Cortex of kidney (tissue), 1 donor: ENCODE data around the gene CMIP.

Experiments
- DNase-seq: peaks from one replicate; lab custom pipeline; 2025; lab: John Stamatoyannopoulos, UW

Gene CMIP

DNA sequence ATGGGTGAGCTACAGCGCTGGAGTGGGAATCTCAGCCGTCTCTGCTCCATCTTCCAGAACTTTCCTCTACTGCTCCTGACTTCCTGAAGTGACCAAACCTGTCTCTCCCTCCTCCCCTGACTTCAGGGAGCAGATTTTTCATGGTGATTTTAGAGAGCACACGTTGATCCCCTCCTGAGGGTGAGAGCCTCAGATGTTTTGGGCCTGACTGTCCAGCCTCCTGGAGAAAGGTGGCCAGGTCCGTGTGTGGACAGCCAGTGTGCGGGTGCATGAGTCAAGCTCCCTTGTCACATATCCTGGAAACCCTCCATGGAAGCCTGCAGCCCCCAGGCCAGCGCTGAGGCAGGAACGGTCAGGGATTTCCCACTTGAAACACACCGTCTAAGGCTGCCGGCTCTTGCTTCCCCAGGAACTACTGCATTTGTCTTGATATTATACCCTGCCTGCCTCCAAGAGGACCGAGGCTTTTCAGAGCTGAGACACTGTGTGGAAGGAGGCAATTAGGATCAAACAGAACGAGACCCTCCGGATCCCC is 143.1 kb downstream of the CMIP start:
- no peak for DNase-seq

DNA sequence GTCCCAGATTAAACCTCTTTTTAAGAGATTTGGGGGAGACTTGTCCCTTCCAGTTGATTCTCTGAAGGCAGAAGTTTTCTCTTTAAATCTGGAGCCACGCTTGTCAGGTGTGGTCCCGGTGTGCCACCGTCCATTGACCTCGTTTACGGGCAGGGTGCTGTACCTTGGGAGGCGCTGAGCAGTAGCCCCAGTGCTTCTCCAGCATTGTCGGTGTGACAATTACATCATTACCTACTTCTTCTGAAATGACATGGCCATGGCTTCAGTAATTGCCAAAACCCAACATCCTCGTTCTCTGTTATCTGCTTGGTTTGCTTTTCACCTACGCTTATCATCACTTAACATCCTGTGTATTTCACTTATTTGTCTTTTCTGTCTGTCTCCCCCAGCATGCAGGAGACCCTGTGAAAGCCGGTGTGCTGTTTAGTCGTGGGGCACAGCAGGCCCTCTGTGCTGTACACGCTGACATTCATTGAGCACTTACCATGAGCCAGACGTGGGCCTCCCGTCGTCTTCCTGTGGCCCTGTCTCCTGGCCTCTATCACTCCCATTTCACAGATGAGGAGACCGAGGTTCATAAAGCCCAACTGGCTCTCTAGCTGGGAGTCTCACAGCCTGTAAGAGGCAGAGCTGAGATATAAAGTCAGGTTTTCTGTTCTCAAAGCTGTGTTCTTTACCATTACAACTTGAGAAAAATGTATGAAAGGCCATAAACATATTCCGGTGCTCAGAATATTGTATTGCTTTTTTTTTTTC is 143.9 kb downstream of the CMIP start:
- no peak for DNase-seq

GRCh38 chr16:81589975-81590650 is 145.5 kb downstream of the CMIP start:
- DNase-seq = no peak

DNA sequence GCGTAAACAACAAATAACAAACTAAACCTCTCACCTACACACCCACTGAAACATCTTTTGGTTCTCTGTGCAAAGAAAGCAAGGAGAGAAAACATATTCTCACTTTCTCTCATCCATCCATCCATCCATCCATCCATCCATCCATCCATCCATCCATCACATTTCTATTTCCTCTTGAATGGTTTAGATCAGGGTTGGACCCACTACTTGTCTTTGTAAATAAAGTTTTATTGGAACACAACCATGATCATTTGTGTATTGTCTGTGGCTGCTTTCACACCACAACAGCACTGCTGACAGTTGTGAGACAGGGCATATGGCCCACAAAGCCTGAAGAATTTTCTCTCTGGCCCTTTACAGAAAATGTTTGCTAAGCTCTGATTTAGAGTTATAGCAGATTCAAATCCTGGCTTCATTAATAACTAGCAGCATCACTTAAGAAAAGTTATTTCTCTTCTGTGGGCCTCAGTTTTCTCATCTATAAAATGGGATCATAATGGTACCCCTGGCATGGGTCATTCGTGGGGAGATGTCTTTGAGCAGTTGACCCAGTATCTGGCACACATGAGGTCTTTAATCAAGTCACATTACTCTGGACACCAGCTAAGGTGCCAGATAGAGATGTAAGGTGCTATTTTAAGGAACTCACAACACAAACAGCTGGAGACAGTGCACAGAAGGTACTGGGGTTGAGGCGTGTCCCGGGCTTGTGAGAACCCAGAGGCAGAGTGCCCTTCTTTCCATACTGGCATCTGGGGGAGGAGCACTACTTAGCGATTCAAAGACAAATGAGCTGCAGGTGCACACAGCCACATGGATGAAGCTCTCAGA is 146.3 kb downstream of the CMIP start:
- no peak for DNase-seq

DNA sequence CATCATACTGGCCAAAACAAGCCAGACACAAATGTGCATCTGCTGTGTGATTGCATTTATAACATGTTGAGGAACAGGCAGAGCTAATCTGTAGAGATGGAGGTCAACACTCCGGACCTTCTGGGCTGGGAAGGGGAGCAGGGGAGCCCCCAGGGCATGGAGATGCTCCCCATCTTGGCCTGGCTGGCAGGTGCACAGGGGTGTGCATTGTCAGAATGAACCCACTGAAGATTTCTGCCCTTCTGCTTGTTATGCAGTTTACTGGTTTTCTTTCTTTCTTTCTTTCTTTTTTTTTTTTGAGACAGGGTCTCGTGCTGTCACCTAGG is 146.9 kb downstream of the CMIP start:
- no peak for DNase-seq

- DNase-seq = no peak
Measured at GRCh38 chr16:81592353-81592866, 147.8 kb downstream of the CMIP start.

- DNase-seq = no peak
Measured at GRCh38 chr16:81593481-81593880, 148.9 kb downstream of the CMIP start.

GRCh38 chr16:81595629-81596292 is 151.2 kb downstream of the CMIP start:
- no peak for DNase-seq

DNA sequence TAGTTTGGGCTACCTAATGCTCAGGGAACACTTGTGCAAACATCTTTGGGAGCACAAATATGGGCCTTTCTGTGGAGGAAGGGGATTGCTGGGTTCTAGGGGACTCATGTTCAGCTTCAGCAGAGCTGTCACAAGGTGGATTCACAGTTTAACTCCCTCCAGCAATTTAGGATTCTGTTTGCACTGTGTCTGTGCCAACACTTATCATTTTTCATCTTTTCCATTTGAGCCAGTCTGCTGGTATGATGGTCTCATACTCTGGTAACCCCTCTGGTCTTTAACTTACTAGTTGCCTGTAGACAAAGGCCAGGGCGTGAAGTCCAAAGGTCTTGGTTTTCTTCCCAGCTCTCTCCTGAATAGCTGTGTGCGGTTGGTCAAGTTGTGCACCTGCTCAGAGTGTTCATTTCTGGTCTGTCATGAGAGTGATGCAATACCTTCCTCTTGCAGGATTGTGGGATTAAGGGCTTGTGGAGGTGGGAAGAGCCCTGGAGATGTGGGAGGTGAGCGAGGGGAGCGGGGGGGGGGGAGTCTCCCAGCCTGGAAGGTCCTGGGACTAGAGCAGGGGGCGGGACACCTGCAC is 152.6 kb downstream of the CMIP start:
- DNase-seq = no peak

- no peak for DNase-seq
Measured at GRCh38 chr16:81598083-81598482, 153.5 kb downstream of the CMIP start.

- no peak for DNase-seq
Measured at GRCh38 chr16:81599034-81599744, 154.6 kb downstream of the CMIP start.

GRCh38 chr16:81600275-81600674 is 155.7 kb downstream of the CMIP start:
- DNase-seq = no peak

DNA sequence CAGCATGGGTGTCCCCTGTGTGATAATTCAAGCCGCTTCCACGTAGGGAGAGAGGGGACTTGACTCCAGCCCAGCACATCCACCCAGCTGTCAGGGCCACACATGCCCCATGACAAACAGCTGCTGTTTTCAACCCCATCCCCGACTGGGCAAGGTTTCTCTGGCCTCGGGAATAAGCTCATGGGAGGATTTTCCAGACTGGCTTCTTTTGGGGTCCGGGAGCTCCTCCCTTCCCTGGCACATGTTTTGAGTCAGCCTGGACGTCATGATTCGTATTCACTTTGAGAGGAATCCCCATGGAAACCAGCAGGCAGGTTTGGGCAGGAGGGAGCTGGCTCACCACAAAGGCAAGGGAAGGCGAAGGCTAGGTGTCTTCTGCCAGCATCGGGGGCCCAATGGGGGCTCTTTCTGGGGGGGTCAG is 156.4 kb downstream of the CMIP start:
- no peak for DNase-seq

DNA sequence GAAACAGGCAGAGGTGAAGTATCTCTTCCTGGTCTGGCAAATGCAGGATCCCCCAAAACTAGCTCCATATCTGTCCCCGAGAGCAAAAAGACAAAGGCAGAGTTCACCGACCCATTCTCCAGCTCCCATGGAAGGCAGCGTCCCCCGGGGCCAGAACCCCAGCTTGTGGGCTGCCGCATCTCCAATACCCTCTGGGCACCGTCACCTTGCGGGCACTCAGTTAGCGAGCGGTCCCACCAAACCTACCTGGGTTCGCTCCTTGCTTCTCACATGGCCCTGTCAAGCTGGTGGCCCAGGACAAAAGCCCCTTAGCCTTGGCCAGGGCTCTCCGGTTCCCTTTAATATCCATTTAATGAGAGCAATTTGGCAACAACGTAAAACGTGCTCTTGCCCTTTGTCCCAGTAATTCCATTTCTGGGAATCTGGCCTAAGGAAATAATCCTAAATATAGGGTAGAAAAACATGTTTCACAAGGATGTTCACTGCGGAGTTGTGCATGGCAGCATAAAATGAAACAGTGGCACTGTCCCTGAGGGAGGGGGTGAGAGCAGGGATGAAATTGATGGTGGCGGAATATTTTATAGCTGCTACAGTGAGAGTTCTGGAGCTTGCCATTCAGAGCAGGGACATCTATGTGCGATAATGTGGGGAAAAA is 157.1 kb downstream of the CMIP start:
- DNase-seq = no peak

- no peak for DNase-seq
Measured at GRCh38 chr16:81602256-81602776, 157.7 kb downstream of the CMIP start.

GRCh38 chr16:81602792-81603191 is 158.2 kb downstream of the CMIP start:
- no peak for DNase-seq

DNA sequence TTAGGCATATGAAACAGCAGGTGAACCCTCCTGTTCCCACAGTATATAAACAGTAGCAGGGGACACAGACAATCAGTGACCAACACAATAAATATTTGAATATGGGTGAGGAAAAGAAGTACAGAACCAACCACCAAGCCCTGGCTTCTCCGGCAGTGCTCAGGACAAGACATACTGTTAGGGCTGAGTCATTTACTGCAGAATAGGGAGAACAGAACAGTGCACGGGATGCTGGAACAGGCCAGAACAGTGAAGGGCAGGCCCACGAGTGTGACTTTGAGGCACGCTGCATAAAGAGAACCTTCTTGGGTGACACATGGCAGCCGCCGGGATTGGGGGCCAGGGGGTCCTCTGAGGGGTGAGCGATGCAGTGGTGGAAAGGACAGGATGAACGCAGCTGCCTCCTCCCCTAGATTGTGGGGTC is 160.4 kb downstream of the CMIP start:
- no peak for DNase-seq

- DNase-seq = no peak
Measured at GRCh38 chr16:81606039-81606438, 161.4 kb downstream of the CMIP start.

DNA sequence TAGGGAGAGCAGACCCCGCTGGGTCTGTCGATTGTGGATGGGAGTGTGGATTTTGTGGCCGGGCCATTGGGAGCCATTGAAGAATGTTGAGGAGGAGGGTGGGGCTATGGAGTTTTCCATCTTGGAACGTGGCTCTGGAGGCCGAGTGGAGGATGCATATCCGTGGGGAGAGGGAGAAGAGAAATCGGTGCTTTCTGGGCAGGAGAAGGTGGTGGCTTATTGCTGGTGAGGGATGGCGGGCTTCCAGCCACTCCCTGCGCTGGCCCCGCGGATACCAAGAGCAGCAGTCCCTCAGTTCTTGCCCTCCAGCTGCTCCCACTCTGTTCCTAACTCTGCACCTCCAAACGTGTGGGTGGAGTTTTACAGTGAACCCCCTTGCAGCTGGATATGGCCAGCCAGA is 162.4 kb downstream of the CMIP start:
- DNase-seq = no peak
